GM12873 (cell line): ENCODE data around the gene WIZ.

Experiments used
- TF ChIP-seq, protein P1 (sequence below): IDR thresholded peaks from 2 replicates; pipeline ENCODE4 v1.5.1; 2012; ENCODE audit warnings: low read depth, mild to moderate bottlenecking, moderate library complexity, low read length, control low read depth; ENCODE audit not compliant: insufficient read depth; ENCODE audit errors: missing control alignments

The WIZ gene

DNA sequence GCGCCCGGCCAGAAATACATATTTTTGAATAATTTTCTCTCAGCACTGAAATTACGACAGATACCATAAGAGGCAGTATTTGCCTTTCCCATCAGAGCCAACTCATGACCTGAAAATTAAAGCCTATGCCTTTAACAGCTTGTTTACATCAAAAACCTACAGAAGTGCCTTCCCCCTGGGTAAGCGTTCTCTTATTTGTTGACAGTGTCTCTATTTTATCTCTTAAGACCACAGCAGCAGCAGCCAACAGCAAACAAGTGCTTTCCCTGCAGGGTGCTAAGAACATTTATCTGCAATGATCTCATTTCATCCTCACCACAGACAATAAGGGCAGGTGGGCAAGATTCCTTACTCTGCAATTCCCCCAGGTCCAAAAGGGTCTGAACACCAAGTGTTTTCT is 36.9 kb downstream of the WIZ start:
- TF ChIP-seq, protein P1, sequence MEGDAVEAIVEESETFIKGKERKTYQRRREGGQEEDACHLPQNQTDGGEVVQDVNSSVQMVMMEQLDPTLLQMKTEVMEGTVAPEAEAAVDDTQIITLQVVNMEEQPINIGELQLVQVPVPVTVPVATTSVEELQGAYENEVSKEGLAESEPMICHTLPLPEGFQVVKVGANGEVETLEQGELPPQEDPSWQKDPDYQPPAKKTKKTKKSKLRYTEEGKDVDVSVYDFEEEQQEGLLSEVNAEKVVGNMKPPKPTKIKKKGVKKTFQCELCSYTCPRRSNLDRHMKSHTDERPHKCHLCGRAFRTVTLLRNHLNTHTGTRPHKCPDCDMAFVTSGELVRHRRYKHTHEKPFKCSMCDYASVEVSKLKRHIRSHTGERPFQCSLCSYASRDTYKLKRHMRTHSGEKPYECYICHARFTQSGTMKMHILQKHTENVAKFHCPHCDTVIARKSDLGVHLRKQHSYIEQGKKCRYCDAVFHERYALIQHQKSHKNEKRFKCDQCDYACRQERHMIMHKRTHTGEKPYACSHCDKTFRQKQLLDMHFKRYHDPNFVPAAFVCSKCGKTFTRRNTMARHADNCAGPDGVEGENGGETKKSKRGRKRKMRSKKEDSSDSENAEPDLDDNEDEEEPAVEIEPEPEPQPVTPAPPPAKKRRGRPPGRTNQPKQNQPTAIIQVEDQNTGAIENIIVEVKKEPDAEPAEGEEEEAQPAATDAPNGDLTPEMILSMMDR, result no peak

DNA sequence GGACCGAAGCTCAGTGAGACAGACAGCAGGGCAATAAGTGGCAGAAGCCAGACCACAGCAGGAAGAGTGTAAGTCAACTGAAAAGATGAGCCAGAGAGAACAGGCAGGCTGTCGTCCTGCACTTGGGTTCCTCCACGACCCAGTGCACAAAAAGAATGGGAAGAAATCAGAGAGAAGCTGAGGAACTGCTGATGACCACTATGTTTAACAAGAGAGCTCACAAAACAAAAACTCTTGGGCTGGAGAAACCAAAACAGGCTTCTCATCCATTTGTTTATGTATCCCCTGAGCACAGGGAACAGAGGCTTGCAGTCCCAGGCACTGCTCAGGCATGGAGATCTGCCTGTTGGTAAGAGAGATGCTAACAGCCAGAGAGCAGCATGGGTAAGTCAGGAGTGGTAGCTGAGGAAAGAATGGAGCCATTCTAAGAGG is 45.0 kb downstream of the WIZ start:
- TF ChIP-seq, protein P1, result no peak

DNA sequence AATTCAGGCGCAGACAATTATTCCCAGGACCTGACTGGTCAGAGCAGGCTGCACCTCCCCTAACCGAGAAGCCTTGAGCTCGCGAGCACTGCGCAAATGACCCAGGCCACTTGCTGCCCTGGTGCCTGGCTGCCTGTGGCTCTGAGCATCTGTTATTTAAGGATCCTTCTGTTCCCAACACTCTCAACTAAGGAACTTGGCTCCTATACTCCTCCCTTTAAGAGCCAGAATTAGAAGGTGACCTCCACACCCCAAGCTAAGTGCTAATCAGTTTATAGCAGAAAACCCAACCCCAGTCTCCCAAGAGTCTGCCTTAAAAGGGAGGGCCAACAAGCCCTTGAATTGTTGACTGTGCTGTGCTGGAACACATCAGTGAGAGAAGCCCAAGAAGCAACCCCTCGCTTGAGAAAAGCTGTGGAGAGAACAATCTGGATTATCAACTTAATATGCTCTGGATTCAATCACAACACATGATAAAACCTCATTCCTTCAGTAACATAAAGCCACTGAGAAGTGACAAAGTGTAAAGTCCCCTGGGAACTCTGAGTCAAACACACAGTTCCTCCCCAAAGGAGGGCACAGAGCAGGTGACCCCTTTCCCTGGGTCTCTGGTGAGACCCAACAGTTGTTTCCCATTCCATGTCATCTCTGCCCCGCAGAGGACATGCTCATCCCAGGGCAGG is 45.5 kb downstream of the WIZ start:
- TF ChIP-seq, protein P1, result no peak

DNA sequence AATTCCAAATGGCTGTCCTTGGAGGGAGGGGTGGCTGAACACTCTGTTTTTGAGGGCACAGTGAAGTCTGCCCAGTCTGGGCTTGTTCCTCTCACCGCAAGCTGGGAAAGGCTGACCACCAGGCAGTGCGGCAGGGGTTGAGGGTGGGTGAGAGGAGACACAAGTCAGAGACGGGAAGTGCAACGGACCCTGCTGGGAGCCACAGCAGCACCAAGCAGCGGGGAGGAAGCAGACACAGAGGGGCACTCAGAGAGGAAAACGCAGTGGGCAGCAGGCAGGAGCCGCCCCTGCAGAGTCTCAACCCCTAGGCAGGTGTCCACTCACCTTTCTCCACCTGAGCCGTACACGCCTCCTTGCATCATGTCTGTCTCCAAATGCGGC is 46.6 kb downstream of the WIZ start:
- TF ChIP-seq, protein P1, result no peak

DNA sequence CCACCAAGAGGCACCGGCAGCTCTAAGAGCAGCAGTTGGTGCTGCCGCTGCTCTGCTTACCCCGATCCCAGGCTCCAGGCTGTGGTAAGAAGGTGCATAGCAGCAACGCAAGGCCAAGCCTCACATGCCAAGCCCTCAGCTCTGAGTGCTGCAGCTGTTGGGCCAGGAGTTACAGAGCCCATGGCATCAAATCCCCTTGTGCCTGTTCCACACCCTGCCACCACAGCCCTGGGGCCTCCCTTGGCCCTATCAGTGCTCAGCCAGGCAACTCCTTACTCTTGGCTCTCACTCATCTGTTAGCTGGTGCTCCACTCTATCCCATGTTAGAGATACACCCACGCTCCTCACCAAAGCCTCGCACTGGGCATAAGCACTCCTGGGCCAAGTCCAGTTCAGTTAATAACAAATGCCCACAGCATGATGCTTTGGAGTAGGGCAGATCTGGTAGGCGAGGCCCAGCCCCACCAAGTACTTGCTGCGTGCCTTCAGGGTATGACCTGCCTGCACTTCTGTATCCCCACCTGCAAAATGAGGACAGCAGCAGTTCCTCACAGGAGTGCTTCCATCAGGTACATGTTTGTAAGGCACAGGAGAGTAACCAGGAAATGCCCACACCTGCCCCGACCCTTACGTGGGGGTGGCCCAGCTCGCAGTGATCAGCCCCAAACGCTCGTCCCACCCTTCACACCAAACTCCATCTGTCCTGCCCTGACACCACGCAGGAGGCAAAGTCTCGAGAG is 47.2 kb downstream of the WIZ start:
- TF ChIP-seq, protein P1, result no peak

DNA sequence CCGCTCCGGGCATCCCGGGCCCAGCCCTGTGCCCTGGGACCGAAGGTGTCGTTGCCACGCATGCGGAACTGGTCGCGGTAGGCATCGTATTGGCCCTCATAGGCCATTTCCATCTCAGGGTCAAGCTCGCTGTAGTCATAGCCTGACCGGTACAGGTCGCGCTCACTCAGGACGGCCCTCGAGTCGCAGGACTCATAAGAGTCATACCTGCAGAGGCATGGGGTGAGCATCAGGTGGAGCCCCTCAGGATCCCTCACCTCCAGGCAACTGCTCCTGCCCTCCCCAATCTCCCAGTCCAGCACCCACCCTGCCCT is 48.4 kb downstream of the WIZ start:
- TF ChIP-seq, protein P1, result no peak

DNA sequence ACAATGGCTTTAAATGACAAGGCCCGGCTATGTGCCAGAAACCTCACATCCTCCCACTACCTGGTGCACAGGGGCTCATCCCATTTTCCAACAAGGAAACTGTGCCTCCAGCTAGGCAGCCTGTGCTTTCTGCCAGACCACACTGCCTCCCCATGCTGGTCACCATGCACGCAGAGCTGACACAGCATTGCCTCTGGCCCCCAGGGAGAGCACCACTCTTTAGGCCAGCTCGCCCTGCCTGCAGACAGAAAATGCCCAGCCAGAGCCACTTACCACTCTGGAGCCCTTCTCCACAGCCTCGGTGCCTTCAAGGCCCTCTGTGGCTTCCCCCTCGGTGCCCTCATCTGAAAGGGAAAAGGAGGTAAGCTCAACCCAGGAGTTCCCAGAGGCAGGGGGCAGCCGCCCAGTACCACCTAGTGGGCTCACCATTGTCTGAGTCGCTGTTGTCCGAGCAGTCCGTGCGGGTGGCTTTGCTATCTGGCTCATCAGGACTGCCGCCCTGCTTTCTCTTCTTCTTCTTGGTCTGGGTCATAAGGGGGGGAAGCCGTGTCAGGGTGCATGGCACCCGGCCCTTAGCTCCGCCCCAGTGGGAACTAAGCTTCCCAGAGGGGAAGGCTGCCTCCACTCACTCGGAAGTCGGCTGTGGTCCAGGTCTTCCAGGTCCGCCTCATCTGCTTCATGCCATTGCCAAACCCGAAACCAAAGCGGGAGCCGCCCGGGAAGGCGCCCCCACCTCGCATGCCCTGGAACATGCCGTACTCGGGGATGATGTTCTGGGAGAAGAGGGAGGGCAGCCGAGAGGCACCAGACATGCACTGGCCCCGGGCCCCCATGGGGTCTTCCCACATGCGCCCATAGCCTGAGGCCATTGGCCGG is 49.0 kb downstream of the WIZ start:
- TF ChIP-seq, protein P1, result no peak
